Immature natural killer cell (primary cell): ENCODE data around the gene TRMT112. TPM values are rescaled to one million over a fixed set of nuclear protein-coding genes. Genes with fewer than 3 reads are reported as not detected.

ENCODE experiments used
- DNase-seq, 3 donors: peaks; one replicate each; pipeline ENCODE4 v3.0.0; 2022; ENCODE audit warnings: mixed read lengths in 1 of 3
- H3K27ac Mint-ChIP-seq, 6 donors: one replicate each; pipeline ENCODE4 v1.8.0; 2020; ENCODE audit warnings: mixed read lengths in 6 of 6, mild to moderate bottlenecking in 5 of 6, inconsistent platforms in 4 of 6, moderate library complexity in 3 of 6
- H3K27me3 Mint-ChIP-seq, 3 donors: one replicate each; pipeline ENCODE4 v1.8.0; 2020 to 2021; ENCODE audit warnings: low read depth in 3 of 3, mild to moderate bottlenecking in 3 of 3, mixed read lengths in 3 of 3, moderate library complexity in 3 of 3, inconsistent platforms in 1 of 3
- H3K36me3 Mint-ChIP-seq, 3 donors: one replicate each; pipeline ENCODE4 v1.8.0; 2020; ENCODE audit warnings: mixed read lengths in 3 of 3, inconsistent platforms in 2 of 3, mild to moderate bottlenecking in 2 of 3
- H3K4me1 Mint-ChIP-seq, 2 donors: one replicate each; pipeline ENCODE4 v1.8.0; 2020; ENCODE audit warnings: inconsistent platforms in 2 of 2, mild to moderate bottlenecking in 2 of 2, mixed read lengths in 2 of 2, moderate library complexity in 1 of 2
- H3K4me3 Mint-ChIP-seq, 5 donors: one replicate each; pipeline ENCODE4 v1.8.0; 2020; ENCODE audit warnings: mild to moderate bottlenecking in 5 of 5, mixed read lengths in 5 of 5, inconsistent platforms in 3 of 5, moderate library complexity in 3 of 5
- H3K9me3 Mint-ChIP-seq, 6 donors: one replicate each; pipeline ENCODE4 v1.8.0; 2020; ENCODE audit warnings: mild to moderate bottlenecking in 6 of 6, mixed read lengths in 6 of 6, inconsistent platforms in 4 of 6, moderate library complexity in 3 of 6
- polyA plus RNA-seq, 3 donors: library from polyadenylated mRNA; unstranded; fragments of 300-500 nt; fragmentation: Illumina TruSeq; gene quantifications; one replicate each; pipeline ENCODE4 v1.2.3, GENCODE V29; 2021

Gene TRMT112
- 100 to 1,000 TPM; 216 to 464 (median 322) TPM for polyA plus RNA-seq

DNA sequence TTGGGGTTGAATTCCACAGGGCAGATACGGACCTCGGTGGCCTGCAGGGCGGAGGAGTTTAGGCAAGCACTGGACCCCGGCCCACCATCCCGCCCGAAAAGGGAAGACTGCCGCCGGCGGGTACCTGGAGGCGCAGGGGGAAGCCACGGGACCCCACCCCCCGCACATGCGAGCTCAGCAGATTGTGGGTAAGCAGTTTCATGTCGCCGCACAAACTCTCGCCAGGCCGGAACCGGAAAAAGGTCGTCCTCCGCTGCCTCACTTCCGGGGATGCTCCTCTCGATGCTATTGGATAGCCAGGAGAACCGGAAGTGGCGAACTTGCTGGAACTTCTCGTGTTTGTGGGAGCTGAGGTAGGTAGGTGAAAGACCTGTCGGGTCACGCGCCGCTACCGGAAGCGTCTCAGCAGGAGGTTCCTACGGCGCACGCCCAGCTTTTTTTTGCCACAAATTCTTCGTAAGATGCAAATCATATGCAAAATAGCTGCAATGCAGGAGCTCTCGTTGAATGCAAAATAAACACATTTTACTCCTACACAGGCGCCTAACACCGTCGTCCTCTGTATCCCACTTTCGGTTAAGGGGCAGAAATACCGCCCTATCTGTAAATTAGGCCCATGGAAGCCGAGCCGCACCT is at the start of gene TRMT112:
TRMT112 (minus strand) TSS at position 235 of the 636 bp plus-strand sequence; CDS start at position 202, 33 bp downstream.
- Mint-ChIP-seq H3K27me3 (peaks cover 9 to 19% (median 14%) of the 10 kb centered on the region in 3 donors), H3K36me3 (peaks cover 0 to 22% (median 3%) of the 10 kb centered on the region in 3 donors), H3K9me3 (no peaks in the 10 kb centered on the region), H3K4me3 (peak within 1 kb of the TSS; percentile 86 to 99 (median 93)), H3K27ac (peak within 1 kb of the TSS; percentile 98 to 100 (median 100)), H3K4me1 (peaks cover 45 to 56% of the 10 kb centered on the region in 2 donors)
- DNase-seq, result peak; percentile 98 to 99 (median 98)

DNA sequence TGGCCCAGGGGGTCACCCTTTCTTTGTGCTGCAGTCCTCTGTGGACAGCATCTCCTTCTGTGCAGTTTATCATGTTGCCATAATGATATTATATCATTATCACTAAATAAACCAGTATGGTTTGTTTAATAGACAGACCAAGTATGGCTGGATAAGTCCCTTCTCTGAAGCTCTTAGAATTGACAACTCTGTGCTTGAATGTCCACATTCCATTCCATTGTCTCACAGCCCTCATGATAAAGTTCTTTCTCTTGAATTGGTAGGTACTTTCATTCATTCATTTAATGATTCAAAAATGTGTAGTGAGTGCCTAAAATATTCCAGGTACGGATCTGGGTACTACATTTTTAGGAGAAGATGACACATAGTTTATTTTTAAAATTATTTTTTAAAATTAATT is 49.4 kb upstream of the TRMT112 start:
- H3K4me3 Mint-ChIP-seq, result no peak overlapping the region
- H3K4me1 Mint-ChIP-seq, result peaks cover 0 to 2% of the 10 kb centered on the region in 2 donors
- no peaks in the 10 kb centered on the region for H3K27me3 Mint-ChIP-seq
- peaks cover 14 to 19% (median 18%) of the 10 kb centered on the region in 3 donors for H3K36me3 Mint-ChIP-seq
- H3K9me3 Mint-ChIP-seq, result no peaks in the 10 kb centered on the region
- no peak for DNase-seq
- peak overlapping the region in 1 of 6 donors; percentile 55 for H3K27ac Mint-ChIP-seq

DNA sequence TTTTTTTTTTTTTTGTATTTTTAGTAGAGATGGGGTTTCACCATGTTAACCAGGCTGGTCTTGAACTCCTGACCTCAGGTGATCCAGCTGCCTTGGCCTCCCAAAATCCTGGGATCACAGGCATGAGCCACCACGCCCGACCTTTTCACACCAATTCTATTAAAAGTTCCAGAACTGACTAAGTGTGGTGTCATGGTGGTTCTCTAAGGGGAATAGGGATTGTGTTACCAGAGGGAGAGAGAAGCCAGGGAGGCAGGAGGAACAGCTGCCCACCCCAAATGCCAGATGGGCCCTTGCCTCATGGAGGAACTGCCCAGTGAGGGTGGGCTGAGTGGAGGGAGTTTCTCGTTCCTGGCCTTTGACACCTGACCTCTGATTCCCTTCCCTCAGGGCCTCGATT is 47.6 kb upstream of the TRMT112 start:
- Mint-ChIP-seq H3K27me3 (no peaks in the 10 kb centered on the region), H3K27ac (no peak overlapping the region), H3K4me3 (no peak overlapping the region), H3K9me3 (no peaks in the 10 kb centered on the region), H3K4me1 (peaks cover 11 to 13% of the 10 kb centered on the region in 2 donors), H3K36me3 (peaks cover 17 to 22% (median 19%) of the 10 kb centered on the region in 3 donors)
- DNase-seq, result no peak

DNA sequence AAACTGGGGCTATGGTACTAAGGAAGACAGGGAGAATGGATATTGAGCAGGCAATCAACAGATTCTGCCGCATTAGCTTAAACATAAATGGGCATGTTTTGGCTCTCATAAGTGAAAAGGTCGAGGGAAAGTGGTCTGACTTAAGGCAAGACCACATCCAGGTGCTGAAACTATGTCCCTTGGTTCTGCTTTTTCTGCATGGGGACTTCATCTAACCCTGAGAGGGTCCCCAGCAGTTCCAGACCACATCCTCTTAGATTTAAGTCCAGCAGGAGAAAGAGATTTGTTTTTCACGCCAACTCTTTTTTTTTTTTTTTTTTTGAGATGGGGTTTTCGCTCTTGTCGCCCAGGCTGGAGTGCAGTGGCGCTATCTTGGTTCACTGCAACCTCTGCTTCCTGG is 47.1 kb upstream of the TRMT112 start:
- H3K27ac Mint-ChIP-seq, result peak overlapping the region in 1 of 6 donors; percentile 55
- DNase-seq, result no peak
- H3K9me3 Mint-ChIP-seq, result no peaks in the 10 kb centered on the region
- peaks cover 16 to 18% of the 10 kb centered on the region in 2 donors for H3K4me1 Mint-ChIP-seq
- no peak overlapping the region for H3K4me3 Mint-ChIP-seq
- peaks cover 17 to 22% (median 19%) of the 10 kb centered on the region in 3 donors for H3K36me3 Mint-ChIP-seq
- H3K27me3 Mint-ChIP-seq, result no peaks in the 10 kb centered on the region

DNA sequence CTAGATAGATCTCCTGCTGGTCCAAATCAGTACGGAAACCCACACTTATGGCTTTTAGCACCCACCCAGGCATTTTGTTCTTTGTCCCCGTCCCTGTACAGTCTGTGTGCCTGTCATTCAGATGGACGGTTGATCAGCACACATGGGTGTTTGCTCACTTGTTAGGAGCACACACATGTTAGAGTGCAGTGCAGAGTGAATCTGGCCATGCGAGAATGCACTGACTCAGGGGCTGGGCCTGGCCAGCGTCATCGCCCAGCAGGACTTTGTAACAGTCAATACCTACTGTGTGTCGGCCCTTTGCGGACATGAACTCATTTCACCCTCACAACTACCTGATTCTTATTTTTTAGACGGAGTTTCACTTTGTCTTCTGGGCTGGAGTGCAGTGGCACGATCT is 45.0 kb upstream of the TRMT112 start:
- Mint-ChIP-seq H3K27ac (peak overlapping the region in 1 of 6 donors; percentile 19), H3K36me3 (peaks cover 14 to 22% (median 17%) of the 10 kb centered on the region in 3 donors), H3K4me1 (peaks cover 17 to 26% of the 10 kb centered on the region in 2 donors), H3K9me3 (no peaks in the 10 kb centered on the region), H3K27me3 (no peaks in the 10 kb centered on the region), H3K4me3 (peak overlapping the region in 2 of 5 donors; percentile 14 to 38)
- no peak for DNase-seq

DNA sequence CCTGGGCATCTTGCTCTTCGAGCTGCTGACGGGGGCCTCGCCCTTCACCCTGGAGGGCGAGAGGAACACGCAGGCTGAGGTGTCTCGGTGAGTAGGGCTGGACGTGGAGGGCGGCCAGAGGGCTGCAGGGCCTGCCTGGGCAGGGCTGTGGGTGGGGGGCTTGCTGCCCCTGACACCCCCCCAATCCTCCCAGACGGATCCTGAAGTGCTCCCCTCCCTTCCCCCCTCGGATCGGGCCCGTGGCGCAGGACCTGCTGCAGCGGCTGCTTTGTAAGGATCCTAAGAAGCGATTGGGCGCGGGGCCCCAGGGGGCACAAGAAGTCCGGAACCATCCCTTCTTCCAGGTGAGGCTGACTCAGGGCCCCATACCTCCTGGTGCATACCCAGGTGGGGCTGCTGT is 44.3 kb upstream of the TRMT112 start:
- Mint-ChIP-seq H3K4me1 (peaks cover 17 to 27% of the 10 kb centered on the region in 2 donors), H3K27me3 (no peaks in the 10 kb centered on the region), H3K9me3 (no peaks in the 10 kb centered on the region), H3K4me3 (no peak overlapping the region), H3K36me3 (peaks cover 12 to 21% (median 15%) of the 10 kb centered on the region in 3 donors), H3K27ac (peak overlapping the region in 1 of 6 donors; percentile 12)
- no peak for DNase-seq

DNA sequence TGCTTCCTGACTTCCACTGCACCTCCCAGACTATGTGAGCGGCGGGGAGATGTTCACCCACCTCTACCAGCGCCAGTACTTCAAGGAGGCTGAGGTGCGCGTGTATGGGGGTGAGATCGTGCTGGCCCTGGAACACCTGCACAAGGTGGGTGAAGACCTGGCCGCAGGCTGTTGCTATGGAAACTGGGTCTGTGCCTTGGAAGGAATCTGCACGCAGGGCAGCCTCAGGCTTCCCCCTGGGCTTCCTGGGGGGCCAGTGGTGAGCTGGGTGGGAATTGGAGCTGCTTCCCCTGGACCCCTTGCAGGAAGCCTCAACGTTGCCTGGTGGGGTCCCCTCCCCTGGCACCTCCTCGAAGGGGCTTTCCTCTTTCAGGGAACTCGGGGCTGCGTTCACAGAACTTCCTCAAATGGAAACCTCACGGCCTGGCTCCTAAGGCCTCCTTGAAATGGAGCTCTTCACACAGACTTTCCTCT is 43.1 kb upstream of the TRMT112 start:
- DNase-seq, result no peak

DNA sequence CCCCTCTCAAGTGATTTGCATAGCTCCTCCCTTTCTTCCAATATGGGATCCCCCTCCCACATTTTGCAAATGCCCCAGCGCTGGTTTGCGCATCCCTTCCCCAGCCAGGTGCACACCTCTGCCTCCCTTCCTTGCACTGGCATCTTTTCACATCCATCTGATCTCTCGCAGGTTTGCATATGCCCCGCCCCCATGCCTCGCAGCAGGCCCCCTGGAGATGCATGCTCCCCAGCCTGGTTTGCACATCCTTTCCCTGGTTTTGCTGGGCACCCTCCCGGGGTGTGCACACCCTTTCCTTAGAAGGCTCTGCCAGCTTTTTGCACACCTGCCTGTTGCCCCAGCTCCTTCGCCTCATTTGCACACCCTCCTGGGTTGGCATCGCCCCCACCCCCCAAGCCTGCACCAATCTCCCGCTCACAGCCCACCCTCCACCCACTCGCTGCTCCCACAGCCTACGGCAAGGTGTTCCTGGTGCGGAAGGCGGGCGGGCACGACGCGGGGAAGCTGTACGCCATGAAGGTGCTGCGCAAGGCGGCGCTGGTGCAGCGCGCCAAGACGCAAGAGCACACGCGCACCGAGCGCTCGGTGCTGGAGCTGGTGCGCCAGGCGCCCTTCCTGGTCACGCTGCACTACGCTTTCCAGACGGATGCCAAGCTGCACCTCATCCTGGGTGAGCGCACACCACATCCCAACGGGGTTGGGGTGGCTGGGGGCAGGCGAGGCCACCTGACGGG is 42.5 kb upstream of the TRMT112 start:
- DNase-seq, result no peak
- Mint-ChIP-seq H3K4me1 (peaks cover 17 to 30% of the 10 kb centered on the region in 2 donors), H3K9me3 (no peaks in the 10 kb centered on the region), H3K27me3 (no peaks in the 10 kb centered on the region), H3K4me3 (peak overlapping the region; percentile 81 to 93 (median 88)), H3K27ac (peak overlapping the region; percentile 34 to 83 (median 70)), H3K36me3 (peaks cover 8 to 19% (median 11%) of the 10 kb centered on the region in 3 donors)

More for the DNA sequence above, 43.1 kb upstream of the TRMT112 start:
- no peaks in the 10 kb centered on the region for H3K9me3 Mint-ChIP-seq
- H3K4me3 Mint-ChIP-seq, result peak overlapping the region; percentile 81 to 93 (median 88)
- H3K36me3 Mint-ChIP-seq, result peaks cover 8 to 19% (median 11%) of the 10 kb centered on the region in 3 donors
- H3K27ac Mint-ChIP-seq, result peak overlapping the region in 4 of 6 donors; percentile 24 to 76 (median 36)
- H3K4me1 Mint-ChIP-seq, result peaks cover 17 to 30% of the 10 kb centered on the region in 2 donors
- no peaks in the 10 kb centered on the region for H3K27me3 Mint-ChIP-seq

DNA sequence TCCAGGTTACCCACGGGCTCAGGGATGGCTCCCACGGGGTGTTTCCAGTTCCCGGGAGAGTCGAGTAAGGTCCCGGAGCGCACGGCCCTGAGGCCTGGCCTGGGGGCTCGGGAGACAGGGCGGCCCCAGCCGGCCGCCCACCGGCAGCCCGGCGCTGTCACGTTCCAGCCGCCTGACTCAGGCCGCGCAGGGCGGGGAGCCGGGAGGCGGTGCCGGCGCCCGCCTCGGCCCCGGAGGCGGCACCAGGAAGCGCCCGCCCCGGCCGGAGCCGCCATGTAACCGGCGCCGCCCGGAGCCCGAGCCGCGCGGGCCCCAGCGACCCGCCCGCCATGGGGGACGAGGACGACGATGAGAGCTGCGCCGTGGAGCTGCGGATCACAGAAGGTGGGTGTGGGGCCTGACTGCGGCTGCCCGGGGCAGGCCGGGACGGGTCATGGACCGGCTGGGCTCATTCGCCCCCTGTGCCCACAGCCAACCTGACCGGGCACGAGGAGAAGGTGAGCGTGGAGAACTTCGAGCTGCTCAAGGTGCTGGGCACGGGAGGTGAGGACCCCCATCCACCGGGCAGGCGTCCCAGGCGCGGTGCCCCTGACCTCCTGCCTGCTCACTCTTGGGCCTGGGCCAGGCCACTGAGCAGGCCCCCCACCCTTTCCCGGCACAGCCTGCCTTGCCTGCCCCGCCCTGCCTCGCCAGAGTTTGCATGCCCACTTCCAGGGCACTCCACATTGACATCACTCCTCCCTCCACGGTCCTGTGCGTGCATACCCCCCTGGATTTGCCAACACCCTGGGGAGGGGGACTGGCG is 41.8 kb upstream of the TRMT112 start, which contains the start of gene RPS6KA4:
RPS6KA4 (plus strand) TSS at position 256 of the 805 bp plus-strand sequence; CDS start at position 330, 74 bp downstream.
- Mint-ChIP-seq H3K36me3 (peaks cover 4 to 15% (median 7%) of the 10 kb centered on the region in 3 donors), H3K4me1 (peaks cover 17 to 30% of the 10 kb centered on the region in 2 donors), H3K27me3 (no peaks in the 10 kb centered on the region), H3K4me3 (peak within 1 kb of the TSS; percentile 81 to 93 (median 88)), H3K9me3 (no peaks in the 10 kb centered on the region), H3K27ac (peak within 1 kb of the TSS; percentile 34 to 83 (median 70))
- peak; percentile 55 to 64 (median 60) for DNase-seq

DNA sequence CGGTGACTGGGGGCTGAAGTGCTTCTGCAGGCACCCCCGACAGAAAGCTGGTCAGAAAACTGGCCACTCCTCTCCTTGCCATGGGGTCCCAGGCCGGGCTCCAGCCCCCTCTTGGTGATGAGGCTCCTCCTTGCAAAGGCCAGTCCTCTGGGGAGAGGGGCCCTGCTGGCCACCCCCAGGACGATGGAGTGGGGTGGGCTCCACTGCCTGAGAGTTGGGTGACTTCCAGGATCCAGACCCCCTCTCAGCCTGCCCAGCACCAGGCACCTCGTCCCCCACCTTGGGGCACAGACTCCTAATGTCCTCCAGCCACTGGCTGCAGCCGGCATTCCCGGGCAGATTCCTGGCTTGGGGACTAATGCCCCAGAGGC is 41.2 kb upstream of the TRMT112 start:
- H3K27ac Mint-ChIP-seq, result peak overlapping the region in 1 of 6 donors; percentile 27
- peaks cover 17 to 30% of the 10 kb centered on the region in 2 donors for H3K4me1 Mint-ChIP-seq

DNA sequence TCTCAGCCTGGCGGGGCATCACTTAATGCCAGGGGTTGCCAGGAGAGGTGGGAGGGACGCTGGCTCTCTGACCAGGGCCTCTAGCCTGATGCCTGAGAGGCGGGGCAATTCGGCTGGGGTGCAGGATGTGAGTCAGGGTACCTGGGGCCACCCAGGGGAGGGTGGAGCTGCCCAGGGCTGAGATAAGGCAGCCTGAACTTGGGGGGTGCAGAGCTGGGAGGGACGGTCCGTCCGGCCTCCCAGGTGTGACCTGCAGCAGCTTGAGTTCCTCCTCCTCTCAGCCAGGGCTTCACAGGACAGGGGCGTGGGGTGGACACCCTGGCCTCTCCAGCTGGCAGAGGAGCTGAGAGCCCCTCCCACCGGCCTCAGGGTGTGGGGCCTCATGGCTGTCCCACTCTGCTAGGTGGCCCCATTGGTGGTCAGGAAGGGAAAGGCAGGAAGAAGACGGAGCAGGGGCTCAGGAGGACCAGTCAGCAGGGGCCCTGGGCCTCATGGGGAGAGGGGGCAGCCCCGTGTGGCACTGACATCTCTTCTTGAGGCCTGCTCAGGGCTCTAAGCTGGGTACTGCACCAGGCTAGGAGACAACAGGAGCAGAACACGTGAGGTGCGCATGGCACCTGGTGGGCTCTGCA is 40.7 kb upstream of the TRMT112 start:
- Mint-ChIP-seq H3K36me3 (peaks cover 2 to 14% (median 5%) of the 10 kb centered on the region in 3 donors), H3K4me3 (peak overlapping the region; percentile 44 to 71 (median 67)), H3K27me3 (no peaks in the 10 kb centered on the region), H3K9me3 (no peaks in the 10 kb centered on the region), H3K27ac (peak overlapping the region in 4 of 6 donors; percentile 11 to 52 (median 36)), H3K4me1 (peaks cover 17 to 30% of the 10 kb centered on the region in 2 donors)
- DNase-seq, result no peak

More for the DNA sequence above, 41.2 kb upstream of the TRMT112 start:
- Mint-ChIP-seq H3K27me3 (no peaks in the 10 kb centered on the region), H3K9me3 (no peaks in the 10 kb centered on the region), H3K36me3 (peaks cover 4 to 14% (median 6%) of the 10 kb centered on the region in 3 donors), H3K4me3 (peak overlapping the region; percentile 33 to 71 (median 67))
- DNase-seq, result no peak

DNA sequence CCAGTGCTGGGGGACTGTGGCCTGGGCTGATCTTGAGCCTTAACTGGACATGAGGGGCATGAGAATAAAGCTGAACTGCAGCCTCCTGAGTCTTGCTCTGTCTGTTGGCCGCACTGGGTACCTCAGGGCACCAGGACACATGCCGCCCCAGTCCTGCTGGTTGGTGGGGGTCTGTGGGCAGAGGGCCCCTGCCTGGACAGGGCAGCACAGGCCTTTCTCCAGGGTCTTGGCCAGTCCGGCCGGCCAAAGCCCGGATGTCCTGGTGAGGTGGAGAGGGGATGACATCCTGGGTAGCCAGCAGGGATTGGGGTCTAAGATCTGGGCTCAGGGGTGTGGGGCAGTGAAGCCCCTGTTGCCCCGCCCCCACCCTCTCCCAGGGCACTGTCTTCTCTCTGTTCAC is 40.1 kb upstream of the TRMT112 start:
- no peak for DNase-seq
- Mint-ChIP-seq H3K36me3 (peaks cover 0 to 14% (median 3%) of the 10 kb centered on the region in 3 donors), H3K4me3 (no peak overlapping the region), H3K4me1 (peaks cover 17 to 30% of the 10 kb centered on the region in 2 donors), H3K27me3 (no peaks in the 10 kb centered on the region), H3K27ac (peak overlapping the region in 1 of 6 donors; percentile 45), H3K9me3 (no peaks in the 10 kb centered on the region)
